B cell (primary cell): ENCODE data around the gene URB1. TPM values are rescaled to one million over a fixed set of nuclear protein-coding genes. Genes with fewer than 3 reads are reported as not detected.

ENCODE experiments used
- ATAC-seq: fragments of 200-7000 bp; cut with Tn5 transposase; one replicate; pipeline ENCODE4 v1.10.0; 2021; ENCODE audit warnings: low read depth, mild to moderate bottlenecking, moderate number of reproducible peaks, moderate library complexity
- CTCF ChIA-PET: fragments of 350-600 bp; sonication (Branson Sonifier 250); formaldehyde crosslinking; loops from one replicate; lab custom pipeline; 2021; ENCODE audit warnings: antibody characterized with exemption, inconsistent platforms; lab: Charles Lee
- POLR2A ChIA-PET: fragments of 350-600 bp; sonication (Branson Sonifier 250); formaldehyde crosslinking; loops from one replicate; lab custom pipeline; 2021; ENCODE audit warnings: antibody characterized with exemption; lab: Charles Lee
- DNase-seq: peaks from one replicate; pipeline ENCODE4 v3.0.0; 2013
- H2AFZ ChIP-seq: 2 replicates; pipeline ENCODE4 v1.6.1; 2012; ENCODE audit warnings: mild to moderate bottlenecking, low read depth, low read length; ENCODE audit not compliant: insufficient read depth, poor library complexity, severe bottlenecking
- H3K27ac ChIP-seq, 2 donors: 1 replicate in 1 of 2; 2 replicates in 1 of 2; pipeline ENCODE4 v1.5.1; 2012 to 2013; ENCODE audit warnings: low read length in 2 of 2, mild to moderate bottlenecking in 2 of 2, moderate library complexity in 1 of 2
- H3K27me3 ChIP-seq, 4 experiments: fragments of 200-600 bp in 1 of 4; sonication (generic) in 1 of 4; replicated peaks in 1 of 4; 1 replicate in 2 of 4; 2 replicates in 2 of 4; pipeline versions ENCODE4 v1.6.1 to v1.7.0; 2013 to 2016; ENCODE audit warnings: low read length in 3 of 4, mild to moderate bottlenecking in 2 of 4, mixed read lengths in 1 of 4, moderate library complexity in 1 of 4; ENCODE audit not compliant: insufficient read depth in 4 of 4, control insufficient read depth in 3 of 4; ENCODE audit errors: control extremely low read depth in 1 of 4
- H3K36me3 ChIP-seq, 2 experiments: replicated peaks in 1 of 2; 1 replicate in 1 of 2; 2 replicates in 1 of 2; pipeline versions ENCODE4 v1.6.1 to v1.7.1; 2013; ENCODE audit warnings: low read length in 1 of 2; ENCODE audit not compliant: insufficient read depth in 2 of 2, control insufficient read depth in 1 of 2; ENCODE audit errors: control extremely low read depth in 1 of 2, extremely low read depth in 1 of 2
- H3K4me1 ChIP-seq, 2 donors: fragments of 200-600 bp in 1 of 2; sonication (generic) in 1 of 2; 1 replicate in 1 of 2; 2 replicates in 1 of 2; pipeline versions ENCODE4 v1.5.1 to v1.6.1; 2013 to 2017; ENCODE audit warnings: low read length in 2 of 2; ENCODE audit not compliant: control insufficient read depth in 2 of 2, insufficient read depth in 2 of 2
- H3K4me2 ChIP-seq: replicated peaks from 2 replicates; pipeline ENCODE3; 2012; ENCODE audit warnings: mild to moderate bottlenecking, low read depth, low read length; ENCODE audit not compliant: poor library complexity, severe bottlenecking
- H3K4me3 ChIP-seq, 5 experiments: fragments of 200-600 bp in 1 of 5; sonication (generic) in 1 of 5; 1 replicate in 3 of 5; 2 replicates in 2 of 5; pipeline versions ENCODE4 v1.5.1 to v1.7.0; 2011 to 2016; ENCODE audit warnings: low read length in 4 of 5, mild to moderate bottlenecking in 4 of 5, low read depth in 2 of 5, control low read depth in 1 of 5, moderate library complexity in 1 of 5; ENCODE audit not compliant: insufficient read depth in 1 of 5; ENCODE audit errors: control extremely low read depth in 1 of 5, extremely low read depth in 1 of 5
- H3K79me2 ChIP-seq: fragments of 200-600 bp; sonication (generic); one replicate; pipeline ENCODE4 v1.6.0; 2016; ENCODE audit warnings: low read length; ENCODE audit not compliant: control insufficient read depth, insufficient read depth
- H3K9ac ChIP-seq: fragments of 200-600 bp; sonication (generic); 2 replicates; pipeline ENCODE4 v1.6.1; 2017; ENCODE audit warnings: mild to moderate bottlenecking, low read length, moderate library complexity
- H3K9me3 ChIP-seq, 3 donors: one replicate each; pipeline versions ENCODE4 v1.6.1 to v1.7.1; 2013; ENCODE audit warnings: low read length in 2 of 3; ENCODE audit not compliant: control insufficient read depth in 2 of 3, insufficient read depth in 1 of 3; ENCODE audit errors: control extremely low read depth in 1 of 3
- H4K20me1 ChIP-seq: 2 replicates; pipeline ENCODE4 v1.6.0; 2012; ENCODE audit warnings: mild to moderate bottlenecking, low read length; ENCODE audit not compliant: insufficient read depth, control insufficient read depth, poor library complexity, severe bottlenecking
- H3K27ac Mint-ChIP-seq: one replicate; pipeline ENCODE4 v1.8.0; 2021; ENCODE audit warnings: mixed read lengths
- H3K27me3 Mint-ChIP-seq: one replicate; pipeline ENCODE4 v1.8.0; 2021; ENCODE audit warnings: mixed read lengths
- H3K4me1 Mint-ChIP-seq: one replicate; pipeline ENCODE4 v1.8.0; 2021; ENCODE audit warnings: mixed read lengths
- H3K4me3 Mint-ChIP-seq: one replicate; pipeline ENCODE4 v1.8.0; 2021; ENCODE audit warnings: mixed read lengths
- H3K9me3 Mint-ChIP-seq: one replicate; pipeline ENCODE4 v1.8.0; 2022; ENCODE audit warnings: mixed read lengths; ENCODE audit not compliant: insufficient read depth
- CTCF ChIP-seq: fragments of 200-600 bp; IDR thresholded peaks from one replicate; pipeline ENCODE4 v1.8.0; 2022; ENCODE audit warnings: antibody characterized with exemption, mild to moderate bottlenecking
- EZH2 ChIP-seq: IDR thresholded peaks from 2 replicates; pipeline ENCODE4 v1.6.1; 2012; ENCODE audit warnings: borderline replicate concordance, low read depth, mild to moderate bottlenecking, moderate library complexity, low read length; ENCODE audit not compliant: insufficient read depth, poor library complexity, severe bottlenecking
- WGBS: methylation state at CpG from one replicate; pipeline ENCODE4 v1.1.5; 2013; ENCODE audit warnings: missing lambda C conversion rate; ENCODE audit not compliant: insufficient coverage; 5-methylcytosine and 5-hydroxymethylcytosine counted together
- intact Hi-C: fragments of 100-400 bp; cut with micrococcal nuclease; formaldehyde crosslinking; loops from one replicate; pipeline ENCODE4 v1.10.0; 2022
- polyA plus RNA-seq: library from polyadenylated mRNA; depleted of rRNA; stranded (reverse); fragments of >200 nt; gene quantifications from 2 replicates; pipeline ENCODE4 v1.2.3, GENCODE V29; 2012
- total RNA-seq, 2 donors: library from RNA; stranded (reverse); fragments of 120-200 nt in 1 of 2; gene quantifications; 1 replicate in 1 of 2; 2 replicates in 1 of 2; pipeline versions ENCODE4 v1.2.3 to v1.2.4, GENCODE V29; 2013 to 2022

URB1 gene
- total and polyA plus RNA-seq, 2 donors (not counting 1 experiment from before 2014, with no cell fraction given), result 4.7 to 15.2 TPM

GRCh38 chr21:32321480-32321879 is 71.3 kb downstream of the URB1 start:
- DNase-seq, result no peak
- Histone ChIP-seq H3K4me3 (no peak overlapping the region), H3K9me3 (no peaks in the 10 kb centered on the region), H4K20me1 (no peaks in the 10 kb centered on the region), H3K4me1 (no peaks in the 10 kb centered on the region), H3K36me3 (peaks cover 14 to 95% of the 10 kb centered on the region in 2 experiments), H3K27ac (no peak overlapping the region), H2AFZ (no peak overlapping the region), H3K27me3 (no peaks in the 10 kb centered on the region), H3K79me2 (no peaks in the 10 kb centered on the region), H3K9ac (no peak overlapping the region), H3K4me2 (no peak overlapping the region)
- Mint-ChIP-seq H3K4me3 (no peak overlapping the region), H3K9me3 (no peaks in the 10 kb centered on the region), H3K4me1 (no peaks in the 10 kb centered on the region), H3K27me3 (no peaks in the 10 kb centered on the region), H3K27ac (no peak overlapping the region)
- TF ChIP-seq CTCF, result no peak
- TF ChIP-seq EZH2, result no peak
- over 99% methylated on average over 11 of the region's 13 CpGs for WGBS
- CTCF ChIA-PET, result no interaction called here
- ATAC-seq, result no peak
- POLR2A ChIA-PET, result no interaction called here
- intact Hi-C loops, result no loop called here

GRCh38 chr21:32320726-32321125 is 72.1 kb downstream of the URB1 start:
- Histone ChIP-seq H3K79me2 (no peaks in the 10 kb centered on the region), H3K27me3 (no peaks in the 10 kb centered on the region), H3K4me1 (no peaks in the 10 kb centered on the region), H3K9me3 (no peaks in the 10 kb centered on the region), H4K20me1 (no peaks in the 10 kb centered on the region), H2AFZ (no peak overlapping the region), H3K4me2 (no peak overlapping the region), H3K36me3 (peaks cover 9 to 96% of the 10 kb centered on the region in 2 experiments), H3K27ac (no peak overlapping the region), H3K4me3 (no peak overlapping the region), H3K9ac (no peak overlapping the region)
- no peaks in the 10 kb centered on the region for H3K27me3 Mint-ChIP-seq
- POLR2A ChIA-PET, result no interaction called here
- CTCF ChIA-PET, result no interaction called here
- no peak overlapping the region for H3K27ac Mint-ChIP-seq
- ATAC-seq, result no peak
- no peaks in the 10 kb centered on the region for H3K4me1 Mint-ChIP-seq
- H3K9me3 Mint-ChIP-seq, result no peaks in the 10 kb centered on the region
- WGBS, result 98% methylated on average over 11 of the region's 13 CpGs
- no peak for DNase-seq
- intact Hi-C loops, result no loop called here
- no peak overlapping the region for H3K4me3 Mint-ChIP-seq
- no peak for TF ChIP-seq CTCF
- no peak for TF ChIP-seq EZH2
